GM18505 (cell line): ENCODE measurements around the gene CCDC33.

Source experiments
- ATAC-seq: cut with Tn5 transposase; IDR thresholded peaks from one replicate; pipeline ENCODE4 v1.9.1; 2021; ENCODE audit not compliant: unreplicated experiment
- POLR2A ChIP-seq: IDR thresholded peaks from 4 replicates; pipeline ENCODE4 v1.6.1; 2011; ENCODE audit warnings: borderline replicate concordance; ENCODE audit not compliant: insufficient read depth, insufficient read length; ENCODE audit errors: extremely low read depth

CCDC33 gene

GRCh38 chr15:74213858-74214284 lies 22.3 kb upstream of the CCDC33 start:
- no peak for ATAC-seq
- no peak for TF ChIP-seq POLR2A

GRCh38 chr15:74214324-74215021 lies 21.7 kb upstream of the CCDC33 start:
- ATAC-seq, result no peak
- TF ChIP-seq POLR2A, result no peak

GRCh38 chr15:74215958-74216357 lies 20.2 kb upstream of the CCDC33 start:
- no peak for TF ChIP-seq POLR2A
- no peak for ATAC-seq

GRCh38 chr15:74216949-74217348 lies 19.2 kb upstream of the CCDC33 start:
- ATAC-seq, result no peak
- no peak for TF ChIP-seq POLR2A

- ATAC-seq, result no peak
- no peak for TF ChIP-seq POLR2A
Measured at GRCh38 chr15:74217907-74218885, 17.9 kb upstream of the CCDC33 start.

DNA sequence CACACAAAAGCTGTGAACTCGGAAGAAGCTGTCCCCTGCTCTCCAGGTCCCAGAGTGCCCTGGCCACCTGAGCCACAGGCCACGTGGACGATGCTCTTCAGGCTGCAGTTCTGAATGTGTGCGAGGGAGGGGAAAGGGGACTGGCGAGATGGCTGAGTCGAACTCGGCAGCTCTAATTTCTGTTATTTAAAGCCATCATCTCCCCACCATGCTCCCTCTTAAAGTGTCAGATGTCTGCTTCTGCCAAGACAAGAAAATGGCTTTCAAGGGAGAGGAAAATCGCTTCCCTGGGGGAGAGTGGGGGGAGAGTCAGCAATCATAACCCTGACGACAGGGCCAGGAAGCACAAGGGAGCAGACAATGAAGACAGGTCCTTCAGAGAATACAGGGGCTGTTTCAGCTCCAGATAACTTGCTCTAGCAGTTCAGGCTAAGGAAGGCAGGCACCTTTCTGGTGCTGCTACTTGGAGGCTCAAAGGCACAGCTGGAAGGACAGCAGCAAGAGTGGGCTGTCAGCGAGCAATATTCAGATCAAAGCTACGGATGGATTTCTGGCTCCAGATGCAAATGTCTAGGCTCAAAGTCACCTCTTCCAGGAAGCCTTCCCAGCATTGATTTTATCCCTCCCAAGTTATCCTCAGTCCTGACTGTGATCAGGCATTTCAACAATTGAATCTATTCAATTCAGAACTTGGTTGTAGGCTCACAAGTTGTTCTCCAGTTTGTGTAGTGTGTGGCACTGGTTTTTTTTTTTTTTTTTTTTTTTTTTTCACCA lies 15.5 kb upstream of the CCDC33 start:
- ATAC-seq, result no peak
- TF ChIP-seq POLR2A, result no peak

GRCh38 chr15:74221399-74222239 lies 14.5 kb upstream of the CCDC33 start:
- ATAC-seq, result no peak
- no peak for TF ChIP-seq POLR2A

DNA sequence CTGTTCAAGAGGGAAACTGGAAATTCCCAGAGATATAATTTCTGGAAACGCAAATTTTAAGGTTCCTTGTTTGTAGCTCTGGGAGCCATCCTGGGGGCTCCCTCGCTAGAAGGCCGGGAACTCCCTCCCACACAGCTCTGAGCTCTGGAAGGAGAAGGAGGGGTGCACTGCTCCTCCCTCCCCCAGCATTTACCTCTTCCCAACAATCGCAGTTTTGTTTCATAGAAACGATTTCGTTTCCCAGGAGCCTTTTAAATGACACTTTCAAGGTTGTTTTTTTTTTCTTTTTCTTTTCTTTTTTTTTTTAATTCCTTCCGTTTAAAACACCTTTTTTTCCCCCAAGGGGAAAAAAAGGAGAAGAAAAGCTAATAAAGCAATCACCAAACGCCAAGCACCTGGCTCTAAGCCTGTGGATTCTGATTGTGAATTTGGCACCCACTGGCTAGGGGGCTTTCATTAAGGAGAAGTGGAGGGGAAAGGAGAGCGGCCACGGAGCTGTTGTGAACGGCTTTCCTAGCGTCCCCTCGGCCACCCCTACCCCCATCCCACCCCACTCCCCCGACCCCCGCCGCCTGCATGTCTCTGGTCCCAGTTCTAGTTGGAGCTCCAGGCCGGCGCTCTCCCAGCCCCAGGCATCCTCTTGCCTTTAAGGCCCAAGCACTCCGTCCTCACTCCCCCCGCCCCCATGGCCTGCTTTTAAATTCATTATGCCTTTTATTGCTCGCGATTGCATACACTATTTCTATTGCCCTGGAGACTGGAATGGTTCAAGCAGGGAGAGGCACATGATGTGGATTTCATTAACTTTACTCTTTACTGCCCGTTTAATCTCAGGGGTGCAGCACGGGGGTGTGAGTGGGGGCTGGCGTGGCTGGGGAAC lies 13.6 kb upstream of the CCDC33 start:
- ATAC-seq, result no peak
- TF ChIP-seq POLR2A, result no peak

DNA sequence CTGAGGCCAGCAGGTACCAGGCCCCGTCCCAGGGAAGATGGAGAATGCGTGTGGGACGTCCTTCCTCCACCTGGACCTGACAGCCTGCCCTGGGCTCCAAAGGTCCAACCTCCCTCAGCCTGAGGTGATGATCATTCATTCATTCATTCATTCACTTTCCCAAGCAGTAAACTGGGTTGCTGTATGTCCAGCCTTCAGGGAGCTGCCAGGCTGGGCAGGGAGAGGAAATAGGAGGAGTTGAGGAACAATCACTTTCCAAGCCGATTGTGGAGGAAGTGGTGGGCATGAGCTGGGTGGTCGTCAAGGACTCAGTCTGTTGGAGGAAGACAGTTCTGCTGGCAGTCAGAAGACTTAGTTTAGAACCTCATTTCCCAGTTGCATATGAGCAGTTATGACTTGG lies 10.2 kb upstream of the CCDC33 start:
- ATAC-seq, result no peak
- no peak for TF ChIP-seq POLR2A

- TF ChIP-seq POLR2A, result no peak
- ATAC-seq, result no peak
Measured at GRCh38 chr15:74226761-74227540, 9.2 kb upstream of the CCDC33 start.
